HepG2 (cell line): ENCODE data around the gene YIPF5. TPM values are rescaled to one million over a fixed set of nuclear protein-coding genes. Genes with fewer than 3 reads are reported as not detected.

Experiments used
- ATAC-seq: fragments of 200-7000 bp; cut with Tn5 transposase; 3 replicates; pipeline ENCODE4 v1.9.1; 2020; ENCODE audit warnings: mild to moderate bottlenecking, moderate library complexity
- BruUV-seq: library from RNA; stranded (reverse); fragments of 400-500 nt; replicated peaks from 2 replicates; lab custom pipeline; 2021; lab: Mats Ljungman, UMichigan
- CTCF ChIA-PET: fragments of 300-600 bp; formaldehyde crosslinking; extraction: SDS; loops from one replicate; lab custom pipeline; 2021; ENCODE audit warnings: low total read pairs, inconsistent platforms, low intra/inter-chr PET ratio; lab: Yijun Ruan, JAX
- POLR2A ChIA-PET: fragments of 350-600 bp; sonication (Branson Sonifier 250); formaldehyde crosslinking; loops from one replicate; lab custom pipeline; 2020; ENCODE audit warnings: antibody characterized with exemption, inconsistent platforms; lab: Yijun Ruan, JAX
- DNase-seq: peaks from one replicate; pipeline ENCODE4 v3.0.0-alpha.2; 2015; ENCODE audit warnings: low spot score
- FAIRE-seq: peaks from 3 replicates; lab custom pipeline; 2011; peaks lifted over from hg19 to GRCh38; lab: Jason Lieb, UNC
- H2AFZ ChIP-seq: one replicate; pipeline ENCODE4 v1.6.1; 2011; ENCODE audit warnings: low read length, inconsistent platforms
- H3K27ac ChIP-seq: fragments of 300-600 bp; 3 replicates; pipeline ENCODE4 v1.8.0; 2011; ENCODE audit warnings: mixed run types, mild to moderate bottlenecking, mixed read lengths, low read length, inconsistent platforms; ENCODE audit not compliant: insufficient read depth; ENCODE audit errors: extremely low read length
- H3K27me3 ChIP-seq, 2 experiments: fragments of 200-600 bp in 1 of 2; 2 replicates in 1 of 2; 3 replicates in 1 of 2; pipeline versions ENCODE4 v1.6.0 to v1.8.0; 2011; ENCODE audit warnings: low read length in 2 of 2, mild to moderate bottlenecking in 2 of 2, moderate library complexity in 2 of 2, inconsistent platforms in 1 of 2; ENCODE audit not compliant: insufficient read depth in 2 of 2, control insufficient read depth in 1 of 2
- H3K36me3 ChIP-seq, 2 experiments: fragments of 200-600 bp in 1 of 2; replicated peaks in 1 of 2; 2 replicates in 1 of 2; 3 replicates in 1 of 2; pipeline versions ENCODE4 v1.5.1 to v1.8.0; 2011; ENCODE audit warnings: low read length in 2 of 2, inconsistent platforms in 1 of 2; ENCODE audit not compliant: insufficient read depth in 2 of 2, control insufficient read depth in 1 of 2
- H3K4me1 ChIP-seq: 2 replicates; pipeline ENCODE4 v1.5.1; 2012; ENCODE audit warnings: low read length, inconsistent platforms; ENCODE audit not compliant: insufficient read depth
- H3K4me2 ChIP-seq: 2 replicates; pipeline ENCODE4 v1.6.0; 2011; ENCODE audit warnings: low read depth, low read length, inconsistent platforms
- H3K4me3 ChIP-seq, 3 experiments: fragments of 200-600 bp in 1 of 3; sonication (generic), shearing (Covaris generic) in 1 of 3; replicated peaks in 1 of 3; 2 replicates each; pipeline ENCODE4 v1.5.1; 2011 to 2016; ENCODE audit warnings: low read length in 3 of 3, inconsistent platforms in 2 of 3, low read depth in 2 of 3, mild to moderate bottlenecking in 2 of 3, control low read depth in 1 of 3, mixed read lengths in 1 of 3; ENCODE audit not compliant: insufficient read depth in 1 of 3
- H3K79me2 ChIP-seq: one replicate; pipeline ENCODE4 v1.6.1; 2011; ENCODE audit warnings: low read length, inconsistent platforms; ENCODE audit not compliant: insufficient read depth
- H3K9ac ChIP-seq: 2 replicates; pipeline ENCODE4 v1.6.0; 2011; ENCODE audit warnings: mild to moderate bottlenecking, low read depth, low read length, inconsistent platforms; ENCODE audit not compliant: insufficient read depth
- H3K9me3 ChIP-seq: 2 replicates; pipeline ENCODE4 v1.5.1; 2012; ENCODE audit warnings: mild to moderate bottlenecking, low read length
- H4K20me1 ChIP-seq: 2 replicates; pipeline ENCODE4 v1.6.0; 2011; ENCODE audit warnings: inconsistent platforms, mild to moderate bottlenecking, low read length, moderate library complexity; ENCODE audit not compliant: insufficient read depth
- CBX1 ChIP-seq: IDR thresholded peaks from one replicate; pipeline ENCODE4 v1.6.1; 2016; ENCODE audit warnings: antibody characterized with exemption, low read depth
- MYPOP ChIP-seq: sonication (generic); formaldehyde crosslinking; IDR thresholded peaks from 2 replicates; pipeline ENCODE4 v1.8.1; 2023; ENCODE audit warnings: mild to moderate bottlenecking, moderate library complexity, missing genetic modification reagents
- RFXANK ChIP-seq: IDR thresholded peaks from 2 replicates; pipeline ENCODE4 v1.6.1; 2016
- TP53 ChIP-seq: sonication (generic); formaldehyde crosslinking; conservative IDR thresholded peaks from 2 replicates; pipeline ENCODE4 v1.4.0; 2020; ENCODE audit warnings: missing genetic modification reagents
- ZBTB40 ChIP-seq, 2 experiments: fragments of 450-650 bp in 1 of 2; sonication (generic) in 1 of 2; formaldehyde crosslinking in 1 of 2; IDR thresholded peaks; 2 replicates each; pipeline versions ENCODE4 v1.6.1 to v1.8.0; 2016 to 2022; ENCODE audit warnings: antibody characterized with exemption in 1 of 2, mild to moderate bottlenecking in 1 of 2, missing genetic modification reagents in 1 of 2
- ZKSCAN1 ChIP-seq: fragments of 150-350 bp; IDR thresholded peaks from 2 replicates; pipeline ENCODE4 v1.6.1; 2014; ENCODE audit warnings: low read length
- ZNF282 ChIP-seq: fragments of 450-650 bp; IDR thresholded peaks from 2 replicates; pipeline ENCODE4 v1.6.1; 2018; ENCODE audit not compliant: partially characterized antibody
- ZNF510 ChIP-seq: sonication (generic); formaldehyde crosslinking; IDR thresholded peaks from 2 replicates; pipeline ENCODE4 v1.4.0; 2020; ENCODE audit warnings: low read depth, mild to moderate bottlenecking, missing genetic modification reagents
- ZSCAN5A ChIP-seq: sonication (generic); formaldehyde crosslinking; IDR thresholded peaks from 2 replicates; pipeline ENCODE4 v1.8.0; 2022; ENCODE audit warnings: mild to moderate bottlenecking, missing genetic modification reagents, borderline replicate concordance
- WGBS: methylation state at CpG from one replicate; pipeline ENCODE4 v1.1.6; 2017; ENCODE audit warnings: low lambda C conversion rate; 5-methylcytosine and 5-hydroxymethylcytosine counted together
- in situ Hi-C: cut with HindIII; loops from 2 replicates; pipeline ENCODE4 v1.10.0; 2017; ENCODE audit warnings: low pct_unique_long_range_greater_than_20kb; ENCODE audit not compliant: extremely low pct_ligation_motif_present
- intact Hi-C: fragments of 100-400 bp; cut with micrococcal nuclease; formaldehyde crosslinking; loops from one replicate; pipeline ENCODE4 v1.10.0; 2022; ENCODE audit not compliant: unreplicated experiment
- polyA plus RNA-seq, 8 experiments: library from polyadenylated mRNA; depleted of rRNA in 3 of 8; stranded (reverse) in 7 of 8; unstranded in 1 of 8; fragments of >200 nt; fragmentation: Illumina TruSeq in 4 of 8; extraction: Trizol in 4 of 8; gene quantifications; 2 replicates each; pipeline versions ENCODE4 v1.2.1 to v1.2.3, GENCODE V29; 2011 to 2016; ENCODE audit warnings: low read depth in 4 of 8, missing spikeins in 1 of 8, mixed read lengths in 1 of 8; ENCODE audit not compliant: insufficient read depth in 1 of 8
- total RNA-seq, 5 experiments: library from RNA; depleted of rRNA; stranded (reverse); fragments of >200 nt; fragmentation: Illumina TruSeq; extraction: Trizol; gene quantifications; 2 replicates each; pipeline ENCODE4 v1.2.3, GENCODE V29; 2016; ENCODE audit warnings: low read depth in 1 of 5

The YIPF5 gene
- total and polyA plus RNA-seq, 2 of the 13 experiments (the other 11 are each of a cell fraction or from before 2014, with no cell fraction given), result 61.4 to 73.6 TPM

GRCh38 chr5:144202726-144203125, 32.3 kb upstream of the YIPF5 start (continued):
- no peak for TF ChIP-seq ZKSCAN1
- no peak for TF ChIP-seq RFXANK (CRISPR knock-in tag)
- TF ChIP-seq CBX1, result no peak
- no peak for TF ChIP-seq ZSCAN5A (CRISPR knock-in tag)
- no peak for TF ChIP-seq ZNF282

GRCh38 chr5:144202072-144202471, 31.6 kb upstream of the YIPF5 start:
- WGBS, result 2% methylated on average over 10 of the region's 10 CpGs
- H3K27me3 ChIP-seq, result peaks cover 3 to 17% of the 10 kb centered on the region in 2 experiments; a peak in 4 of 5 replicates
- ChIA-PET POLR2A (no interaction called here), CTCF (no interaction called here)
- no peaks in the 10 kb centered on the region for H3K79me2 ChIP-seq
- no peaks in the 10 kb centered on the region for H4K20me1 ChIP-seq
- no peaks in the 10 kb centered on the region for H3K9me3 ChIP-seq
- no TSS peak for BruUV-seq
- intact Hi-C loops (loop anchor here (2.0 to 10.0 kb wide), 3 partner anchors 1145 to 1933 kb away; no protein-coding TSS in a partner anchor), in situ Hi-C loops (loop anchor here (10.0 kb wide), 1 partner anchor 1033 kb away; no protein-coding TSS in a partner anchor)
- H3K4me1 ChIP-seq, result no peaks in the 10 kb centered on the region
- H2AFZ ChIP-seq, result no peak overlapping the region
- TF ChIP-seq MYPOP (CRISPR knock-in tag) (no peak), ZBTB40 (IDR thresholded peaks at IDR 0.05) (no peak), ZBTB40 (CRISPR knock-in tag; IDR thresholded peaks at IDR 0.05) (no peak), TP53 (CRISPR knock-in tag) (no peak), ZNF510 (CRISPR knock-in tag) (no peak)
- H3K27ac ChIP-seq, result no peak overlapping the region
- no peak overlapping the region for H3K9ac ChIP-seq
- no peaks in the 10 kb centered on the region for H3K36me3 ChIP-seq
- ATAC-seq (no peak), FAIRE-seq (no peak), DNase-seq (no peak)
- no peak overlapping the region for H3K4me3 ChIP-seq
- H3K4me2 ChIP-seq, result no peak overlapping the region
